GM12878 (cell line): ENCODE data around the gene ALG11. TPM values are rescaled to one million over a fixed set of nuclear protein-coding genes. Genes with fewer than 3 reads are reported as not detected.

Experiments used
- ATAC-seq: fragments of 200-7000 bp; cut with Tn5 transposase; 3 replicates; pipeline ENCODE4 v1.9.1; 2020; ENCODE audit warnings: mild to moderate bottlenecking, moderate library complexity
- BruUV-seq: library from RNA; stranded (reverse); fragments of 400-500 nt; replicated peaks from 2 replicates; lab custom pipeline; 2021; lab: Mats Ljungman, UMichigan
- CTCF ChIA-PET: fragments of 300-600 bp; sonication (Branson Sonifier 250); formaldehyde crosslinking; extraction: SDS; loops from one replicate; lab custom pipeline; 2021; ENCODE audit warnings: inconsistent platforms; lab: Yijun Ruan, JAX
- POLR2A ChIA-PET: fragments of 350-600 bp; formaldehyde crosslinking; extraction: SDS; loops from one replicate; lab custom pipeline; 2021; ENCODE audit warnings: inconsistent platforms; lab: Charles Lee
- RAD21 ChIA-PET: fragments of 300-600 bp; sonication (Branson Sonifier 250); formaldehyde crosslinking; loops from one replicate; lab custom pipeline; 2023; ENCODE audit warnings: antibody characterized with exemption; ENCODE audit not compliant: unreplicated experiment; lab: Charles Lee
- SMC1A ChIA-PET: fragments of 300-600 bp; sonication (Branson Sonifier 250); formaldehyde crosslinking; loops from one replicate; lab custom pipeline; 2023; ENCODE audit not compliant: unreplicated experiment, uncharacterized antibody; lab: Charles Lee
- DNase-seq: peaks from one replicate; pipeline ENCODE4 v3.0.0-alpha.2; 2011; ENCODE audit warnings: low read depth, low spot score
- FAIRE-seq: peaks from 3 replicates; lab custom pipeline; 2011; peaks lifted over from hg19 to GRCh38; lab: Jason Lieb, UNC
- H2AFZ ChIP-seq: 2 replicates; pipeline ENCODE4 v1.6.0; 2011; ENCODE audit warnings: low read depth, low read length, control low read depth; ENCODE audit not compliant: control insufficient read depth
- H3K27ac ChIP-seq: 2 replicates; pipeline ENCODE4 v1.5.1; 2011; ENCODE audit warnings: control low read depth; ENCODE audit not compliant: control insufficient read depth, insufficient read depth
- H3K27me3 ChIP-seq, 2 experiments: replicated peaks in 1 of 2; 2 replicates each; pipeline versions ENCODE4 v1.6.0 to v1.6.1; 2011; ENCODE audit warnings: low read length in 1 of 2; ENCODE audit not compliant: control insufficient read depth in 2 of 2, insufficient read depth in 2 of 2
- H3K36me3 ChIP-seq, 2 experiments: 2 replicates each; pipeline ENCODE4 v1.5.1; 2011; ENCODE audit warnings: low read length in 1 of 2; ENCODE audit not compliant: control insufficient read depth in 2 of 2, insufficient read depth in 2 of 2
- H3K4me1 ChIP-seq: 2 replicates; pipeline ENCODE4 v1.6.1; 2011; ENCODE audit warnings: mild to moderate bottlenecking, low read length, moderate library complexity, mixed read lengths; ENCODE audit not compliant: control insufficient read depth, insufficient read depth
- H3K4me2 ChIP-seq: 2 replicates; pipeline ENCODE4 v1.6.0; 2011; ENCODE audit warnings: control low read depth; ENCODE audit not compliant: control insufficient read depth, insufficient read depth
- H3K4me3 ChIP-seq: fragments of 200-600 bp; sonication (generic); 2 replicates; pipeline ENCODE4 v1.5.1; 2016
- H3K79me2 ChIP-seq: 2 replicates; pipeline ENCODE4 v1.6.0; 2011; ENCODE audit warnings: low read length; ENCODE audit not compliant: control insufficient read depth, insufficient read depth
- H3K9ac ChIP-seq: 2 replicates; pipeline ENCODE4 v1.8.0; 2011; ENCODE audit warnings: low read length, control low read depth, mixed read lengths; ENCODE audit not compliant: control insufficient read depth, insufficient read depth
- H3K9me3 ChIP-seq: replicated peaks from 3 replicates; pipeline ENCODE4 v1.5.1; 2011; ENCODE audit warnings: mild to moderate bottlenecking, low read length; ENCODE audit not compliant: control insufficient read depth, insufficient read depth
- H4K20me1 ChIP-seq: 2 replicates; pipeline ENCODE4 v1.6.0; 2011; ENCODE audit not compliant: control insufficient read depth, insufficient read depth
- E4F1 ChIP-seq: fragments of 450-650 bp; IDR thresholded peaks from 2 replicates; pipeline ENCODE4 v1.6.1; 2018; ENCODE audit warnings: borderline replicate concordance, mild to moderate bottlenecking; ENCODE audit not compliant: partially characterized antibody
- SREBF1 ChIP-seq: IDR thresholded peaks from 2 replicates; pipeline ENCODE4 v1.6.1; 2012; ENCODE audit warnings: mild to moderate bottlenecking, low read length
- WGBS: methylation state at CpG from one replicate; pipeline ENCODE4 v1.1.6; 2016; ENCODE audit warnings: low lambda C conversion rate; ENCODE audit not compliant: insufficient replicate concordance, insufficient coverage; ENCODE audit errors: missing lambda C conversion rate; 5-methylcytosine and 5-hydroxymethylcytosine counted together
- in situ Hi-C: fragments of 300-500 bp; cut with MboI; formaldehyde crosslinking; loops from 9 replicates; pipeline ENCODE4 v1.14.3; 2018; ENCODE audit warnings: mixed read lengths
- intact Hi-C: fragments of 100-400 bp; cut with micrococcal nuclease; formaldehyde crosslinking; loops from one replicate; pipeline ENCODE4 v1.14.2; 2022; ENCODE audit not compliant: unreplicated experiment
- polyA plus RNA-seq, 11 experiments: library from polyadenylated mRNA; depleted of rRNA in 4 of 11; unstranded in 6 of 11; stranded (reverse) in 5 of 11; fragments of >200 nt; fragmentation: Nextera tagmentation in 4 of 11; fragmentation: Illumina TruSeq in 1 of 11; extraction: Ambion mirVana in 4 of 11; extraction: Trizol in 1 of 11; gene quantifications; 1 replicate in 1 of 11; 2 replicates in 10 of 11; pipeline versions ENCODE4 v1.2.1 to v1.2.3, GENCODE V29; 2011 to 2016; ENCODE audit warnings: inconsistent platforms in 2 of 11, missing spikeins in 2 of 11, low read depth in 1 of 11
- total RNA-seq, 4 experiments: library from RNA; depleted of rRNA in 3 of 4; stranded (reverse); fragments of >200 nt in 3 of 4; fragmentation: Illumina TruSeq in 1 of 4; extraction: Trizol in 1 of 4; gene quantifications; 2 replicates each; pipeline versions ENCODE4 v1.2.1 to v1.2.3, GENCODE V29; 2013 to 2021

ALG11 gene
- total and polyA plus RNA-seq, 10 of the 15 experiments (the other 5 are each of a cell fraction or from before 2014, with no cell fraction given), result 8.4 to 27.7 (median 15.6) TPM

- TF ChIP-seq SREBF1 (no peak), E4F1 (no peak)
- TF ChIP-seq, all 136 proteins: peak for 0
- ChIA-PET CTCF (interaction anchor here (1.5 kb wide), 1 partner anchor 10 kb away, joined by 5 read pairs; no protein-coding TSS in a partner anchor), RAD21 (interaction anchor here (1.0 kb wide), 1 partner anchor 10 kb away, joined by 3 read pairs; no protein-coding TSS in a partner anchor), SMC1A (interaction anchor here (0.9 to 1.3 kb wide), 3 partner anchors 8 to 75 kb away, joined by 3 read pairs; no protein-coding TSS in a partner anchor), POLR2A (no interaction called here)
- no peaks in the 10 kb centered on the region for H3K36me3 ChIP-seq
- no peaks in the 10 kb centered on the region for H4K20me1 ChIP-seq
- intact Hi-C loops (no loop called here), in situ Hi-C loops (no loop called here)
- H3K4me1 ChIP-seq, result no peaks in the 10 kb centered on the region
- H3K4me2 ChIP-seq, result no peak overlapping the region
- no peaks in the 10 kb centered on the region for H3K9me3 ChIP-seq
- FAIRE-seq (no peak), ATAC-seq (no peak), DNase-seq (no peak)
- 37% methylated on average over 5 of the region's 5 CpGs for WGBS
- H3K79me2 ChIP-seq, result no peaks in the 10 kb centered on the region
- no peaks in the 10 kb centered on the region; a peak in 1 of 4 replicates for H3K27me3 ChIP-seq
- H3K9ac ChIP-seq, result no peak overlapping the region
- H3K27ac ChIP-seq, result no peak overlapping the region
- BruUV-seq, result no TSS peak
- H3K4me3 ChIP-seq, result no peak overlapping the region
- no peak overlapping the region for H2AFZ ChIP-seq
These were observed 41.8 kb upstream of the ALG11 start for GRCh38 chr13:51970349-51970748.
